Activated CD4-positive, alpha-beta T cell treated with anti-CD3 and anti-CD28 coated beads for 36 hours (primary cell): ENCODE measurements around the gene RHD. TPM values are rescaled to one million over a fixed set of nuclear protein-coding genes. Genes with fewer than 3 reads are reported as not detected.
"Not testable (repeated sequence)": the region's sequence is repeated elsewhere in the genome, so short reads cannot be mapped to it uniquely, and the experiment has no call there.

Experiments used
- ATAC-seq: fragments of 200-7000 bp; cut with Tn5 transposase; one replicate; pipeline ENCODE4 v1.10.0; 2021; ENCODE audit warnings: mild to moderate bottlenecking, moderate library complexity
- CTCF ChIA-PET: fragments of 350-600 bp; sonication (Branson Sonifier 250); formaldehyde crosslinking; loops from one replicate; lab custom pipeline; 2021; ENCODE audit warnings: antibody characterized with exemption; lab: Charles Lee
- POLR2A ChIA-PET: fragments of 350-600 bp; sonication (Branson Sonifier 250); formaldehyde crosslinking; loops from one replicate; lab custom pipeline; 2021; ENCODE audit warnings: antibody characterized with exemption, inconsistent platforms; lab: Charles Lee
- DNase-seq: peaks from one replicate; pipeline ENCODE4 v3.0.0-alpha.2; 2020
- H3K27ac Mint-ChIP-seq: one replicate; pipeline ENCODE4 v1.8.0; 2021; ENCODE audit warnings: mixed read lengths
- H3K27me3 Mint-ChIP-seq: one replicate; pipeline ENCODE4 v1.8.0; 2021; ENCODE audit warnings: mixed read lengths
- H3K36me3 Mint-ChIP-seq: one replicate; pipeline ENCODE4 v1.8.0; 2021; ENCODE audit warnings: low read depth, mixed read lengths
- H3K4me1 Mint-ChIP-seq: one replicate; pipeline ENCODE4 v1.8.0; 2021; ENCODE audit warnings: mixed read lengths
- H3K4me3 Mint-ChIP-seq: one replicate; pipeline ENCODE4 v1.8.0; 2021; ENCODE audit warnings: mild to moderate bottlenecking, moderate library complexity, mixed read lengths
- H3K9me3 Mint-ChIP-seq: one replicate; pipeline ENCODE4 v1.8.0; 2021; ENCODE audit warnings: low read depth, mixed read lengths
- intact Hi-C, 2 experiments: fragments of 100-400 bp; cut with DNase I in 1 of 2; cut with micrococcal nuclease in 1 of 2; formaldehyde crosslinking; loops; one replicate each; pipeline versions ENCODE4 v1.14.2 to v1.15.1; 2022 to 2024; cut with DNase I, micrococcal nuclease
- total RNA-seq, 2 experiments: library from RNA; stranded (reverse); gene quantifications; one replicate each; pipeline ENCODE4 v1.2.3, GENCODE V29; 2021

The RHD gene
- total RNA-seq, 2 experiments from 2014 or later = not detected

DNA sequence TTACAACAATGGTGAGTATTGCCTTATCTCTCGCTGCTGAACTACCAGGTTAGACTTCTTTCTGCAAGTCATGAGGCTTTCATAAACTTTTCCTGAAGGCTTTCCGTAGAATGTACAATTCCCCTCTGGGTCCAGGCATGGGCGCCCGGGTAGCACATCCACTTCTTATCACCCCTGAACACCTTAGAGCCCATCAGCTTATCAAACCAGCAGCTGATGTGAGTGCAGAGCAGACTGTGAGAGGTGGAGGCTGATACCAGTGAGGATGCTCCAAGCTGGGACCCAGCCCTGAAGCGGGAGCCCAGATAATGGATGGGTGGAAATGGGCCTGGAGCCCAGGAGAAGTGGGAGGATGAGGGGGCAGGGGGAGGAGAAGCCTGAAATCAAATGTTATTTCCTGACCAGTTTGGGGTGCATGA is 7.4 kb downstream of the RHD start:
- DNase-seq, POLR2A ChIA-PET, ATAC-seq, CTCF ChIA-PET, H3K27ac Mint-ChIP-seq, H3K9me3 Mint-ChIP-seq, H3K4me3 Mint-ChIP-seq, H3K4me1 Mint-ChIP-seq, H3K36me3 Mint-ChIP-seq, H3K27me3 Mint-ChIP-seq: not testable (repeated sequence)
- intact Hi-C loops = loop anchor here in 1 of 2 experiments (10.0 kb wide), 1 partner anchor 125 kb away; no protein-coding TSS in a partner anchor

DNA sequence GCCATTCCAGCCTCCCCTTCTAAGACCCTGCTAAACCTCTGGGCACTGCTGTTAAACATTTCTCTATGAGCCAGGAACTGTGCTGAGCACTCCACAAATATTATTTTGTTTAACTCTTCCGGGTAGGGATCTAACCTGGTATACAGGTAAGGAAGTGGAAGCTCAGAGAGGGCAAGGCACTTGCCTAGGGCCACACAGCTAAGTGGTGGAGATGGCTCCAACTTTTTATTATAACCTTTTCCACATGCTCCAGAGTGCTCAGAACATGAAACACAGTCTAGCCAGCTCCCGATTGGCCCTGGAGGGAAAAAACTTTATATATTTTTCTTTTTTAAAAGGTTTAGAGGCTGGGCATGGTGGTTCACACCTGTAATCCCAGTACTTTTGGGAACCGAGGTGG is 13.6 kb downstream of the RHD start:
- H3K4me3 Mint-ChIP-seq, H3K27ac Mint-ChIP-seq, POLR2A ChIA-PET, H3K4me1 Mint-ChIP-seq, H3K27me3 Mint-ChIP-seq, H3K9me3 Mint-ChIP-seq, H3K36me3 Mint-ChIP-seq, DNase-seq, ATAC-seq: not testable (repeated sequence)
- intact Hi-C loops = loop anchor here in 1 of 2 experiments (10.0 kb wide), 1 partner anchor 119 kb away; no protein-coding TSS in a partner anchor
- CTCF ChIA-PET = interaction anchor here (0.6 kb wide), 1 partner anchor 1111 kb away, joined by 3 read pairs; no protein-coding TSS in a partner anchor

DNA sequence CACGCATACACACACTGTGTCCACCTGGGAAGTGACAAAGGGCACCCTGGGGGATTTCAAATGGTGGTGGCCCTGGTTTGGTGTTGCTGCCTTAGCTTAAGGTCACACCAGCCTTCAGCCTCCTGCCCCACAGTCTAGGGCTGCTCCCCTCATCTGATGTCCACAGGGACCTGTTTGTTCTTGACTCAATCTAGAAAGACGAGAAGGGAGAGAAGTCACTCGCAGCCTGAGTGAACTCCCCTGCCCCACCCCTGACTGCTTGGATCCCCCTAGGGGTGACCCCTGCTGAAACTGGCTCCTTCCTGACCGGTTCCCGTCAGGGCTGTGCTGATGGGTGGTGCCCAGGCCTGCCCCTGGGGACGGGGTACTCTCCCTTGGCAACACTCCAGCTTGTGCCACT is 14.9 kb downstream of the RHD start:
- H3K9me3 Mint-ChIP-seq, H3K27ac Mint-ChIP-seq, CTCF ChIA-PET, H3K27me3 Mint-ChIP-seq, H3K36me3 Mint-ChIP-seq, POLR2A ChIA-PET, H3K4me3 Mint-ChIP-seq, H3K4me1 Mint-ChIP-seq, ATAC-seq, DNase-seq: not testable (repeated sequence)
- intact Hi-C loops = loop anchor here in 1 of 2 experiments (10.0 kb wide), 1 partner anchor 118 kb away; no protein-coding TSS in a partner anchor

DNA sequence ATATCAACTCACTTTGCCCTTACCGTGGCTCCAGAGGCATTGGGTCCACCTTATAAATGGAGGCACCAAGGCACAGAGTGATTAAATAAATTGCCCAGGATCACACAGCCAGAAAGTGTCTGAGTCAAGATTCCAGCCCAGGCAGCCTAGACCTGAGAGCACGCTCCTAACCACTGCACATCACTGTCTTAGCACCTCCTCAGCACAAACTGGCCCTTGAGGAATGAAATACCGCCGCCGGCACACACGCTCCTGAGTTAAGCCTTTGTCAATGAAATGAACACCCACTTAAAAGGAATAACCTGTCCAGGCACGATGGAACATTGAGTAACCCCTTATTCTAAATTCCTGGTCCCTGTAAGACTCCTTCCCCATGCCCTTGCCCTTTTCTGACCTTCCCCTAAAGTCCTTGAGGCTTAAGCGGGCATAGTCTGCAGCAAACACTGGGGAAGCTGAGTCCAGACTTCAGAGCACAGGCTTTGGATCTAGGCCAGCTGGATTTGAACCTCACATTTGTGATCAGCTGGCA is 16.3 kb downstream of the RHD start:
- H3K4me3 Mint-ChIP-seq, CTCF ChIA-PET, H3K36me3 Mint-ChIP-seq, H3K27ac Mint-ChIP-seq, H3K9me3 Mint-ChIP-seq, POLR2A ChIA-PET, ATAC-seq, H3K27me3 Mint-ChIP-seq, DNase-seq, H3K4me1 Mint-ChIP-seq: not testable (repeated sequence)
- intact Hi-C loops = loop anchor here in 1 of 2 experiments (10.0 kb wide), 1 partner anchor 116 kb away; no protein-coding TSS in a partner anchor

DNA sequence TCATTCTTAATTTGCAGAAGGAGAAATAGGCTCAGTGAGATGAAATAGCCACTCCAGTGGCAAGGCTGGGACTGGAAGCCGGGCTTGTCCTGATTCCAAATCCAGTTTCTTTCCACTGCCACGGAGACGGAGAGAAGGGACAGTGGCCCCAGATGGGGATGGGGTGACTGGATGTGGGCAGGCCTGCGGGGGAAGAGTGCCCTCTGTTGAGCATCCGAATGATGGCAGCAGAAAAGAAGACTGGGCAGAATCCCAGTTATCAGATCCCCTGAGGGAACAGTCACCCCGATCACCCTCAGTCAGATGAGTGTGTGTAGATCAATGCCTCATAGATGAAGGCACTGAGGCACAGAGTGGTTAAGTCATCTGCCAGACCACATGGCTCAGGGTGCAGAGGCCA is 17.7 kb downstream of the RHD start:
- H3K36me3 Mint-ChIP-seq, H3K4me3 Mint-ChIP-seq, CTCF ChIA-PET, H3K27ac Mint-ChIP-seq, H3K27me3 Mint-ChIP-seq, H3K4me1 Mint-ChIP-seq, intact Hi-C loops, H3K9me3 Mint-ChIP-seq, POLR2A ChIA-PET: not testable (repeated sequence)
- DNase-seq (peak; percentile 10), ATAC-seq (peak; percentile 90)

DNA sequence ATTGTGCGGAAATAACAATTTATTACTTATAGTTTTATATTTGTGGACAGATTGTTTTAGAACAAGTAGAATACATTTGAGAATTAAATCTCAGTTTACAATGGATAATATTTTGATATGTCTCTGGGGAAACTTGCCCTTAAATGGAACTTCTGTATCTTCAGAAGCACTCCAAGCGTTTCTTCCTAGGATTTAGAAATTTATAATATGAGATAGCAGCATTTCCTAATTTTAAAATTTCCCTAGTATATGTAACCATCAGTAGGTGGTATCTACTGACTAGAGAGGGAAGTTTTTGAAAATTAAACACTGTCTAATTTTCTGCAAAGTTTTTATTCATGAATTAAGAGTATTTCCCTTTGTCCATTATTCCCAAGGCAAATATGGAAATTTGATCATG is 21.1 kb downstream of the RHD start:
- CTCF ChIA-PET = interaction anchor here (0.6 kb wide), 1 partner anchor 110 kb away, joined by 3 read pairs; no protein-coding TSS in a partner anchor
- H3K9me3 Mint-ChIP-seq, intact Hi-C loops, H3K4me3 Mint-ChIP-seq, H3K36me3 Mint-ChIP-seq, ATAC-seq, H3K27me3 Mint-ChIP-seq, POLR2A ChIA-PET, DNase-seq, H3K27ac Mint-ChIP-seq, H3K4me1 Mint-ChIP-seq: not testable (repeated sequence)

DNA sequence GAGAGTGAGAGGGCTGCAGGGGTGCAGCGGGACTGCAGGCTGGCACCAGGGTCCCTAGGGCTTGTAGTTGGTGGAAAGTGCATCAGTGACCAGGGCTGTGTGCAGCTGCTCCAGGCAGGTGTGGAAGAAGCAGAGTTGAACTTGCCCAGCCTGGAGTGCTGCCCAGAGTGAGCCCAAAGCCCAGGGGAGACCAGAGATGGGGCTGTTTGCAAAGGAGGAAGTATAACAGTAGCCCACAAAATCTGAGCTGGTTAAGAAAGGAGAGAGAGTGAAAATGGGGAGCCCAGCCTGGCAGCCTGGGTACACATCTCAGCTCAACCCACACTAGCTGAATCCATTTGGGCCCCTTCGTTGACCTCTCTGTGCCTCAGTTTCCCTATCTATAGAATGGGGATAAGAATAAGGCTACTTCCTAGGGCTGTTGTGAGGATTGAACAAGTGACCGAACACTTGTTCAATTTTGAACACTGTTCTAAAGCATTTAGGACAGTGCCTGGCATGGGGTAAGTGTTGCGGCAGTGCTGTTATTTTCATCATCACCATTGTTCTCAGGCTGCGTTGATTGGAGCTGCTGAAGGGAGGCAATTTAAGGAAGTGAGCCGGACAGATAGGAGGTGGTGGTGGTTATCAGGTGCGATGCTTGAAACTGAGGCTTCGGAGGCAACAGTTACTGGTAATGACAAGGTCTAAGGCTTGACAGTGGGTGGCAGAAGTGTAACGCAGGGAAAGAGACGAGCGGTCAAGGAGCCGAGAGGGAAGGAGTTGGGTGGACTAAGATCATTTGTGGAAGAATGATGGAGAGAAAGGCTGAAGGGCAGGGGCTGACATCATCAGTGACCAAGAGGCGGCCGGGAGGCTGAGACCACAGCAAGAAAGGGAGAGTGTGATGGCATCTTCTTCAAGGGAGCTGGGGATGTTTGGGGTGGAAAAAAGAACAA is 22.8 kb downstream of the RHD start:
- DNase-seq, ATAC-seq, H3K9me3 Mint-ChIP-seq, H3K4me3 Mint-ChIP-seq, H3K27ac Mint-ChIP-seq, POLR2A ChIA-PET, intact Hi-C loops, H3K36me3 Mint-ChIP-seq, H3K27me3 Mint-ChIP-seq, CTCF ChIA-PET, H3K4me1 Mint-ChIP-seq: not testable (repeated sequence)

DNA sequence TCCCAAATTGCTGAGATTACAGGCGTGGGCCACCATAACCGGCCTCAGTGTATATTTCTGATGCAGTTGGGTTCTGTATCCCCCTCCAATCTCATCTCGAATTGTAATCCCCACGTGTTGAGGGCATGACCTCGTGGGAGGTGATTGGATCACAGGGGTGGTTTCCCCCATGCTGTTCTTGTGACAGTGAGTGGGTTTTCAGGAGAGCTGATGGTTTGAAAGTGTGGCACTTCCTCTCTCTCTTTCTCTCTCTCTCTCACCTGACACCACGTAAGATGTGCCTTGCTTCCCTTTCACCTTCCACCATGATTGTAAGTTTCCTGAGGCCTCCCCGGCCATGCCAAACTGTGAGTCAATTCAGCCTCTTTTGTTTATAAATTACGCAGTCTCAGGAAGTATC is 24.2 kb downstream of the RHD start:
- H3K4me1 Mint-ChIP-seq, DNase-seq, CTCF ChIA-PET, H3K27me3 Mint-ChIP-seq, ATAC-seq, H3K9me3 Mint-ChIP-seq, H3K27ac Mint-ChIP-seq, H3K36me3 Mint-ChIP-seq, intact Hi-C loops, H3K4me3 Mint-ChIP-seq, POLR2A ChIA-PET: not testable (repeated sequence)

DNA sequence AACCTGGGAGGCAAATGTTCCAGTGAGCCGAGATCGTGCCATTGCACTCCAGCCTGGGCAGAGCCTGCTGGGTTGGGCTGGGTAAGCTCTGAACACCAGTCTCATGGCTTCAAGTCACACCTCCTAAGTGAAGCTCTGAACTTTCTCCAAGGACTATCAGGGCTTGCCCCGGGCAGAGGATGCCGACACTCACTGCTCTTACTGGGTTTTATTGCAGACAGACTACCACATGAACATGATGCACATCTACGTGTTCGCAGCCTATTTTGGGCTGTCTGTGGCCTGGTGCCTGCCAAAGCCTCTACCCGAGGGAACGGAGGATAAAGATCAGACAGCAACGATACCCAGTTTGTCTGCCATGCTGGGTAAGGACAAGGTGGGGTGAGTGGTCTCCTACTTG is 28.4 kb downstream of the RHD start:
- intact Hi-C loops, H3K4me3 Mint-ChIP-seq, DNase-seq, H3K9me3 Mint-ChIP-seq, H3K27me3 Mint-ChIP-seq, CTCF ChIA-PET, H3K36me3 Mint-ChIP-seq, H3K4me1 Mint-ChIP-seq, POLR2A ChIA-PET, H3K27ac Mint-ChIP-seq, ATAC-seq: not testable (repeated sequence)

DNA sequence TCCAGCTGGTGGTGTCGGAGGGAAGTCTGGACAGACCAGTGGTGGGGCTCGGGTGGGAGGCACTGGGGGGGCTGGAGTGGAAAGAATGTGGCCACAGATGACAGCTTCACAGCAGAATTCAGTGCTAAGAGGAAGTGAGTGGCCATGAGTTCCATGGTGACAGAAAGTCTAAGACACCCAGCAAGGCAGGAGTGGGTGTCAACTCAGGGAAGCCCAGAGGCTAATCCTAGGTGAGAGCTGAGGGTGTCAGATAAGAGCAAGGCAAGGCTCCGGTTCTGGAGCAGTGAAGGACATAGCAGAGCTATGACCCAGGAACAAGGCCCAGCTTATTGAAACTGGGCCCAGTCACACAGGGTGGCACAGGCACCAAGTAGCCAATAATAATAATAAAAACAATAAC is 30.0 kb downstream of the RHD start:
- intact Hi-C loops, H3K27me3 Mint-ChIP-seq, H3K4me1 Mint-ChIP-seq, H3K27ac Mint-ChIP-seq, DNase-seq, H3K9me3 Mint-ChIP-seq, H3K4me3 Mint-ChIP-seq, CTCF ChIA-PET, POLR2A ChIA-PET, ATAC-seq, H3K36me3 Mint-ChIP-seq: not testable (repeated sequence)

DNA sequence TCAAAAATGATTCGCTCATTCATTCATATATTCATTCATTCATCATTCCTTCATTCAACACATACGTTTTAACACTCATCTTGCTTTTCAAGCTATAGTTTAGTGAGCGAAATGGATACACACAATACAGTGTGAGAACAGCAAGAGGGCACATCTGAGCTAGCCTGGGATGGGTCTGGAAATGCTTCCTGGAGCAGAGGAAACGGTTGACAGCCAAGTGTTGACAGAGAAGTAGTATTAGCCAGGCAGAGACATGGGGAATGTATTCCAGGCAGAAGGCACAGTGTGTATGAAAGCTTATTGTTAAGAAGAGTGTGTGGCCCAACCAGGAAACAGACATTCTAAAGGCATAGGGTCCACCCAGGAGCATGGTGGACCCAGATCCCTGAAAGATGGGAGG is 32.6 kb downstream of the RHD start:
- H3K9me3 Mint-ChIP-seq, DNase-seq, H3K4me3 Mint-ChIP-seq, H3K27me3 Mint-ChIP-seq, H3K27ac Mint-ChIP-seq, ATAC-seq, CTCF ChIA-PET, intact Hi-C loops, H3K36me3 Mint-ChIP-seq, H3K4me1 Mint-ChIP-seq: not testable (repeated sequence)
- POLR2A ChIA-PET = interaction anchor here (0.7 kb wide), 1 partner anchor 136 kb away, joined by 3 read pairs; no protein-coding TSS in a partner anchor

DNA sequence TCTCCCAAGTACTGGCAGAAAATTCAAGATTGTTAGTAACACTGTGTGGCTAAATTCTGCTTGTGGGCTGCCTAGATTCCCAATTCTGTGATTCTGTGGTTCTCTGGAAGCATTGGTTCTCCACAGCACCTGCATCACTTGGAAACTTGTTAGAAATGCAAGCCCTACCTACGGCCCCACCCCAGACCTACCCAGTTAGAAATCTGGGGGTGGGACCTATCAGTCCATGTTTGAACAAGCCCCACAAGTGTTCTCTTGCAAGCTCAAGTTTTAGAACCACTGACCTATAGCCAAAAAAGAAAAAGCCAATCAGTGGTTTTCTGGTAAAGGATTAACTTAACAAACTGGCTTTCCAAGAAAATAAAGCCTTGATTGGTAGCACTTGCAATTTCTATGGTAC is 35.9 kb downstream of the RHD start:
- POLR2A ChIA-PET, CTCF ChIA-PET, H3K27ac Mint-ChIP-seq, H3K36me3 Mint-ChIP-seq, intact Hi-C loops, DNase-seq, H3K27me3 Mint-ChIP-seq, H3K4me3 Mint-ChIP-seq, H3K9me3 Mint-ChIP-seq, H3K4me1 Mint-ChIP-seq, ATAC-seq: not testable (repeated sequence)
